Measurements from ENCODE around the gene CLMN.

- TF ChIP-seq CTCF (IDR thresholded peaks at IDR 0.05): no peak
- no peak for TF ChIP-seq POLR2A (IDR thresholded peaks at IDR 0.05)
Measured at GRCh38 chr14:95189367-95190132, 130.2 kb downstream of the CLMN start.
